ENCODE results near the gene INAFM1.

INAFM1 gene

DNA sequence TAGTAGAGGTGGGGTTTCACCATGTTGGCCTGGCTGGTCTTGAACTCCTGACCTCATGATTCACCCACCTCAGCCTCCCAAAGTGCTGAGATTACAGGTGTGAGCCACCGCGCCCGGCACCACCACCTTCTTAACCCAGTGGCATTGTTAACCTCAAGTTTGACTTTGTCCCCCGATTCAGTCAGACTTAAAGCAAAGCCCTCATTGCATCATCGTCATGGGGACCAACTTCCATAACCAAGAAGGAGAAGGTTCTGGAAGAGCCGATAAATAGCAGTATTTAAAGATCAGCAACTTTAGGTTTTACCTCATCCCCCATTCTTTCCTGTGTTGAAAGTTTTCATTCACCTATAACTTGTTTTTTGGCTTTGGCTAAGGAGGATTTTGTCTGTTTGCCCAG, 6.7 kb upstream of the INAFM1 start:
- no peak overlapping the region for H3K4me3 ChIP-seq (replicated peaks; ENCODE audit: insufficient read depth, low read length)
- DNase-seq (ENCODE audit: low read depth in 1 of 2, low spot score in 1 of 2): no peak
- H3K27ac ChIP-seq (replicated peaks): no peak overlapping the region
- H3K27me3 ChIP-seq (ENCODE audit: insufficient read depth, poor library complexity, severe bottlenecking): no peaks in the 10 kb centered on the region
- TF ChIP-seq, protein P1, sequence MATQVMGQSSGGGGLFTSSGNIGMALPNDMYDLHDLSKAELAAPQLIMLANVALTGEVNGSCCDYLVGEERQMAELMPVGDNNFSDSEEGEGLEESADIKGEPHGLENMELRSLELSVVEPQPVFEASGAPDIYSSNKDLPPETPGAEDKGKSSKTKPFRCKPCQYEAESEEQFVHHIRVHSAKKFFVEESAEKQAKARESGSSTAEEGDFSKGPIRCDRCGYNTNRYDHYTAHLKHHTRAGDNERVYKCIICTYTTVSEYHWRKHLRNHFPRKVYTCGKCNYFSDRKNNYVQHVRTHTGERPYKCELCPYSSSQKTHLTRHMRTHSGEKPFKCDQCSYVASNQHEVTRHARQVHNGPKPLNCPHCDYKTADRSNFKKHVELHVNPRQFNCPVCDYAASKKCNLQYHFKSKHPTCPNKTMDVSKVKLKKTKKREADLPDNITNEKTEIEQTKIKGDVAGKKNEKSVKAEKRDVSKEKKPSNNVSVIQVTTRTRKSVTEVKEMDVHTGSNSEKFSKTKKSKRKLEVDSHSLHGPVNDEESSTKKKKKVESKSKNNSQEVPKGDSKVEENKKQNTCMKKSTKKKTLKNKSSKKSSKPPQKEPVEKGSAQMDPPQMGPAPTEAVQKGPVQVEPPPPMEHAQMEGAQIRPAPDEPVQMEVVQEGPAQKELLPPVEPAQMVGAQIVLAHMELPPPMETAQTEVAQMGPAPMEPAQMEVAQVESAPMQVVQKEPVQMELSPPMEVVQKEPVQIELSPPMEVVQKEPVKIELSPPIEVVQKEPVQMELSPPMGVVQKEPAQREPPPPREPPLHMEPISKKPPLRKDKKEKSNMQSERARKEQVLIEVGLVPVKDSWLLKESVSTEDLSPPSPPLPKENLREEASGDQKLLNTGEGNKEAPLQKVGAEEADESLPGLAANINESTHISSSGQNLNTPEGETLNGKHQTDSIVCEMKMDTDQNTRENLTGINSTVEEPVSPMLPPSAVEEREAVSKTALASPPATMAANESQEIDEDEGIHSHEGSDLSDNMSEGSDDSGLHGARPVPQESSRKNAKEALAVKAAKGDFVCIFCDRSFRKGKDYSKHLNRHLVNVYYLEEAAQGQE (IDR thresholded peaks at IDR 0.05; ENCODE audit: insufficient replicate concordance, low read depth): no peak
- no peak for TF ChIP-seq POLR2AphosphoS5 (IDR thresholded peaks at IDR 0.05; ENCODE audit: low read depth)
- TF ChIP-seq, protein P2, sequence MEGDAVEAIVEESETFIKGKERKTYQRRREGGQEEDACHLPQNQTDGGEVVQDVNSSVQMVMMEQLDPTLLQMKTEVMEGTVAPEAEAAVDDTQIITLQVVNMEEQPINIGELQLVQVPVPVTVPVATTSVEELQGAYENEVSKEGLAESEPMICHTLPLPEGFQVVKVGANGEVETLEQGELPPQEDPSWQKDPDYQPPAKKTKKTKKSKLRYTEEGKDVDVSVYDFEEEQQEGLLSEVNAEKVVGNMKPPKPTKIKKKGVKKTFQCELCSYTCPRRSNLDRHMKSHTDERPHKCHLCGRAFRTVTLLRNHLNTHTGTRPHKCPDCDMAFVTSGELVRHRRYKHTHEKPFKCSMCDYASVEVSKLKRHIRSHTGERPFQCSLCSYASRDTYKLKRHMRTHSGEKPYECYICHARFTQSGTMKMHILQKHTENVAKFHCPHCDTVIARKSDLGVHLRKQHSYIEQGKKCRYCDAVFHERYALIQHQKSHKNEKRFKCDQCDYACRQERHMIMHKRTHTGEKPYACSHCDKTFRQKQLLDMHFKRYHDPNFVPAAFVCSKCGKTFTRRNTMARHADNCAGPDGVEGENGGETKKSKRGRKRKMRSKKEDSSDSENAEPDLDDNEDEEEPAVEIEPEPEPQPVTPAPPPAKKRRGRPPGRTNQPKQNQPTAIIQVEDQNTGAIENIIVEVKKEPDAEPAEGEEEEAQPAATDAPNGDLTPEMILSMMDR (IDR thresholded peaks at IDR 0.05; ENCODE audit: insufficient read depth, low read length): no peak
- TF ChIP-seq SPI1 (IDR thresholded peaks at IDR 0.05; ENCODE audit: borderline replicate concordance, low read depth): no peak
- TF ChIP-seq GABPA (IDR thresholded peaks at IDR 0.05; ENCODE audit: low read depth): no peak

DNA sequence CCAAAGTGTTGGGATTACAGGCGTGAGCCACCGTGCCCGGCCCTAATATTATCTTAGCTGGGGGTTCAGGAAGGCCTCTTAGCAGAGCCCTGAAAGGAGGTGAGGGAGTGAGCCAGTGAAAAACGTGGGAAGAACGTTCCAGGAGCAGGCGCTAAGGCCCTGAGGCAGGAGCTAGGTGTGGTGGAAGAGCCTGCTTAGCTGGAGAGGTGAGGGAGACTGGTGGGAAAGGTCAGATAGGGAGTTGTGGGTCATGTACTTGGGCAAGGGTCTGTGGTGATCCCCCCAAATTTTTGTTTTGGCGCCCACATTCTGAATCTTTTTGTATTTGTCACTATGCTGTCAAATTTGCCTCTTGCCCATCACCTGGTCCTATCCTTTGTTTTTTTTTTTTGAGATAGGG, 5.1 kb upstream of the INAFM1 start:
- Histone ChIP-seq H3K4me3 (replicated peaks; ENCODE audit: insufficient read depth, low read length) (no peak overlapping the region), H3K27ac (replicated peaks) (no peak overlapping the region), H3K27me3 (ENCODE audit: insufficient read depth, poor library complexity, severe bottlenecking) (no peaks in the 10 kb centered on the region)
- DNase-seq (ENCODE audit: low read depth in 1 of 2, low spot score in 1 of 2): no peak
- TF ChIP-seq GABPA (IDR thresholded peaks at IDR 0.05; ENCODE audit: low read depth) (no peak), POLR2AphosphoS5 (IDR thresholded peaks at IDR 0.05; ENCODE audit: low read depth) (no peak), SPI1 (IDR thresholded peaks at IDR 0.05; ENCODE audit: borderline replicate concordance, low read depth) (no peak)
- TF ChIP-seq, protein P2 (IDR thresholded peaks at IDR 0.05; ENCODE audit: insufficient read depth, low read length): no peak
- TF ChIP-seq, protein P1 (IDR thresholded peaks at IDR 0.05; ENCODE audit: insufficient replicate concordance, low read depth): no peak

DNA sequence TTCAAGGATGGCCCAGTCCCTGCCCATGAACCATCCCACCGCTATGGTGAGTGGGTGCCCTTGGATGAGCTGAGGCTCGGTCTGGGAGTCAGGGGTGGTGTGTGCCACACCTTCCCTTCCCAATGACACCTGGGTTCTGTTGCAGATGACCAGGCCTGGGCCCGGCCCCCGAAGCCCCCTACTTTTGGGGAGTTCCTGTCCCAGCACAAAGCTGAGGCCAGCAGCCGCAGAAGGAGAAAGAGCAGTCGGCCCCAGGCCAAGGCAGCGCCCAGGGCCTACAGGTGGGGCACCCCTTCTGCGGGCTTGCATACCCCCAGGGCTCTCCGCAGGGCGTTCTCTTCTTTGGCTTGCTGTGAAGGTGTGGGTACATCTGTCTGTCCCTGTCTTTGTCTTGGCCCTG, 4.3 kb upstream of the INAFM1 start:
- TF ChIP-seq GABPA (IDR thresholded peaks at IDR 0.05; ENCODE audit: low read depth): no peak
- TF ChIP-seq POLR2AphosphoS5 (IDR thresholded peaks at IDR 0.05; ENCODE audit: low read depth): no peak
- TF ChIP-seq, protein P2 (IDR thresholded peaks at IDR 0.05; ENCODE audit: insufficient read depth, low read length): no peak
- no peak for DNase-seq (ENCODE audit: low read depth in 1 of 2, low spot score in 1 of 2)
- Histone ChIP-seq H3K27me3 (ENCODE audit: insufficient read depth, poor library complexity, severe bottlenecking) (no peaks in the 10 kb centered on the region), H3K27ac (replicated peaks) (no peak overlapping the region), H3K4me3 (replicated peaks; ENCODE audit: insufficient read depth, low read length) (no peak overlapping the region)

- DNase-seq (ENCODE audit: low read depth in 1 of 2, low spot score in 1 of 2): peak in 1 of 2 experiments; percentile 54
- 0 out of 2 replicates have a peak overlapping the region, but pooled peaks have one; percentile 27 for H3K27ac ChIP-seq (replicated peaks)
- no peaks in the 10 kb centered on the region for H3K27me3 ChIP-seq (ENCODE audit: insufficient read depth, poor library complexity, severe bottlenecking)
- H3K4me3 ChIP-seq (replicated peaks; ENCODE audit: insufficient read depth, low read length): no peak overlapping the region
- TF ChIP-seq, protein P1 (IDR thresholded peaks at IDR 0.05; ENCODE audit: insufficient replicate concordance, low read depth): no peak
- peak; percentile 54; the same call in 1 of the 2 replicates for TF ChIP-seq SPI1 (IDR thresholded peaks at IDR 0.05; ENCODE audit: borderline replicate concordance, low read depth)
Observed at GRCh38 chr19:47271949-47272348, 2.7 kb upstream of the INAFM1 start.

Measured in HL-60 (cell line).